Tibial artery (tissue), 4 donors: ENCODE measurements around the gene ALDH16A1.

Source experiments
- DNase-seq, 2 donors: peaks; one replicate each; pipeline ENCODE4 v3.0.0-alpha.2; 2019
- H3K27ac ChIP-seq, 2 donors: fragments of 200-600 bp; sonication (generic) in 1 of 2; 1 replicate in 1 of 2; 2 replicates in 1 of 2; pipeline ENCODE4 v1.5.1; 2018 to 2019; ENCODE audit warnings: mild to moderate bottlenecking in 1 of 2
- H3K27me3 ChIP-seq, 2 donors: fragments of 200-600 bp; sonication (generic) in 1 of 2; one replicate each; pipeline versions ENCODE4 v1.5.1 to v1.6.0; 2016 to 2019
- H3K36me3 ChIP-seq, 3 donors: fragments of 200-600 bp; sonication (generic) in 2 of 3; one replicate each; pipeline ENCODE4 v1.5.1; 2016 to 2019; ENCODE audit warnings: mild to moderate bottlenecking in 2 of 3
- H3K4me1 ChIP-seq, 4 donors: fragments of 200-600 bp; sonication (generic) in 2 of 4; 1 replicate in 3 of 4; 2 replicates in 1 of 4; pipeline ENCODE4 v1.5.1; 2016 to 2019
- H3K4me3 ChIP-seq, 2 donors: fragments of 200-600 bp; sonication (generic) in 1 of 2; 1 replicate in 1 of 2; 2 replicates in 1 of 2; pipeline ENCODE4 v1.5.1; 2018 to 2019; ENCODE audit warnings: mild to moderate bottlenecking in 2 of 2
- H3K9me3 ChIP-seq, 3 donors: fragments of 200-600 bp; sonication (generic) in 1 of 3; one replicate each; pipeline ENCODE4 v1.5.1; 2016 to 2019
- CTCF ChIP-seq, 2 experiments: fragments of 200-600 bp in 1 of 2; fragments of 450-650 bp in 1 of 2; IDR thresholded peaks; one replicate each; pipeline ENCODE4 v1.5.1; 2017 to 2019; ENCODE audit warnings: antibody characterized with exemption in 2 of 2, mild to moderate bottlenecking in 1 of 2, moderate library complexity in 1 of 2
- intact Hi-C: fragments of 100-400 bp; cut with DNase I; formaldehyde crosslinking; loops from one replicate; pipeline ENCODE4 v1.15.0; 2023; ENCODE audit warnings: low total_unique reads

Gene ALDH16A1

GRCh38 chr19:49415810-49416200 is 37.2 kb upstream of the ALDH16A1 start:
- no peak overlapping the region for H3K27ac ChIP-seq
- intact Hi-C loops, result no loop called here
- H3K27me3 ChIP-seq, result peaks cover 0 to 86% of the 10 kb centered on the region in 2 donors
- H3K36me3 ChIP-seq, result no peaks in the 10 kb centered on the region
- H3K9me3 ChIP-seq, result no peaks in the 10 kb centered on the region
- no peak for DNase-seq
- peaks cover 0 to 5% (median 1%) of the 10 kb centered on the region in 4 donors for H3K4me1 ChIP-seq
- H3K4me3 ChIP-seq, result no peak overlapping the region
- TF ChIP-seq CTCF (IDR thresholded peaks at IDR 0.05), result no peak

GRCh38 chr19:49417088-49417487 is 35.9 kb upstream of the ALDH16A1 start:
- no peak for DNase-seq

DNA sequence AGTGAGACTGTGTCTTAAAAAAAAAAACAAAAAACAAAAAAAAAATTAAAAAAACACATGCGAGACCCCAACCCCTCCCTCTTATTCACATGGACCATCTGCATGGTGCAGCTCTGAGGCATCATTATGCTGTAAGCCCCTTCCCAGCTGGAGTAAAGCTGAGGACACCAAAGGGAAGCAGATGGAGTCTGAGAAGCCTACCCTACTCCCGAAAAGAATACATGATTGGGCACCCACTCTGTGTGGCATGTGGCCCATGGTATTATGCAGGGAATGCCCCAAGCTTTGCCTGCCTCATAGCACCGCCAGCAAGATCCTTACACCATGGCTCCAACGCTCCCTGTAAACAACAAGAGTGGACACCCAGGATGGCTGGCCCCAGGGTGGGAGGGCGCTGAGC is 34.5 kb upstream of the ALDH16A1 start:
- intact Hi-C loops, result no loop called here
- peaks cover 4 to 97% of the 10 kb centered on the region in 2 donors for H3K27me3 ChIP-seq

More at GRCh38 chr19:49417088-49417487, 35.9 kb upstream of the ALDH16A1 start:
- H3K4me3 ChIP-seq, result no peak overlapping the region
- no peaks in the 10 kb centered on the region for H3K36me3 ChIP-seq
- no peak for TF ChIP-seq CTCF (IDR thresholded peaks at IDR 0.05)
- H3K27ac ChIP-seq, result no peak overlapping the region
- intact Hi-C loops, result no loop called here
- peaks cover 0 to 13% (median 8%) of the 10 kb centered on the region in 4 donors for H3K4me1 ChIP-seq
- H3K27me3 ChIP-seq, result peaks cover 0 to 91% of the 10 kb centered on the region in 2 donors
- no peaks in the 10 kb centered on the region for H3K9me3 ChIP-seq

GRCh38 chr19:49419173-49419572 is 33.9 kb upstream of the ALDH16A1 start:
- H3K4me1 ChIP-seq, result peaks cover 0 to 31% (median 23%) of the 10 kb centered on the region in 4 donors
- peaks cover 4 to 97% of the 10 kb centered on the region in 2 donors for H3K27me3 ChIP-seq
- no peaks in the 10 kb centered on the region for H3K9me3 ChIP-seq
- no peak overlapping the region for H3K27ac ChIP-seq
- H3K36me3 ChIP-seq, result no peaks in the 10 kb centered on the region
- H3K4me3 ChIP-seq, result no peak overlapping the region
- intact Hi-C loops, result no loop called here
- no peak for TF ChIP-seq CTCF (IDR thresholded peaks at IDR 0.05)
- DNase-seq, result no peak

More for the DNA sequence above, 34.5 kb upstream of the ALDH16A1 start:
- TF ChIP-seq CTCF (IDR thresholded peaks at IDR 0.05), result no peak
- no peaks in the 10 kb centered on the region for H3K36me3 ChIP-seq
- H3K4me3 ChIP-seq, result no peak overlapping the region
- no peak for DNase-seq
- H3K27ac ChIP-seq, result no peak overlapping the region
- H3K4me1 ChIP-seq, result peaks cover 0 to 28% (median 22%) of the 10 kb centered on the region in 4 donors
- no peaks in the 10 kb centered on the region for H3K9me3 ChIP-seq

- no peak for DNase-seq
- no peak for TF ChIP-seq CTCF (IDR thresholded peaks at IDR 0.05)
- Histone ChIP-seq H3K4me3 (no peak overlapping the region), H3K27ac (no peak overlapping the region), H3K36me3 (no peaks in the 10 kb centered on the region), H3K4me1 (peaks cover 0 to 31% (median 23%) of the 10 kb centered on the region in 4 donors), H3K9me3 (no peaks in the 10 kb centered on the region), H3K27me3 (peaks cover 4 to 97% of the 10 kb centered on the region in 2 donors)
- intact Hi-C loops, result no loop called here
These were observed 32.8 kb upstream of the ALDH16A1 start for GRCh38 chr19:49420227-49420626.
